Spleen (tissue), 11 donors: ENCODE data around the gene UFD1. TPM values are rescaled to one million over a fixed set of nuclear protein-coding genes. Genes with fewer than 3 reads are reported as not detected.

Experiments
- DNase-seq: peaks from one replicate; pipeline ENCODE4 v3.0.0-alpha.2; 2020
- H3K27ac ChIP-seq, 8 donors: fragments of 200-600 bp; sonication (generic) in 7 of 8; 1 replicate in 4 of 8; 2 replicates in 4 of 8; pipeline versions ENCODE4 v1.5.0 to v1.8.0; 2016 to 2021; ENCODE audit warnings: inconsistent platforms in 4 of 8, mild to moderate bottlenecking in 4 of 8, moderate library complexity in 1 of 8
- H3K27me3 ChIP-seq, 7 donors: fragments of 200-600 bp; sonication (generic) in 6 of 7; replicated peaks in 1 of 7; 1 replicate in 4 of 7; 2 replicates in 3 of 7; pipeline versions ENCODE4 v1.5.0 to v1.8.0; 2016 to 2021; ENCODE audit warnings: inconsistent platforms in 3 of 7, mild to moderate bottlenecking in 1 of 7
- H3K36me3 ChIP-seq, 6 donors: fragments of 200-600 bp; sonication (generic) in 5 of 6; 1 replicate in 4 of 6; 2 replicates in 2 of 6; pipeline versions ENCODE4 v1.5.0 to v1.8.0; 2016 to 2021; ENCODE audit warnings: inconsistent platforms in 2 of 6
- H3K4me1 ChIP-seq, 6 donors: fragments of 200-600 bp; sonication (generic) in 5 of 6; 1 replicate in 3 of 6; 2 replicates in 3 of 6; pipeline versions ENCODE4 v1.5.0 to v1.8.0; 2016 to 2021; ENCODE audit warnings: inconsistent platforms in 3 of 6
- H3K4me3 ChIP-seq, 8 donors: fragments of 200-600 bp; sonication (generic) in 7 of 8; 1 replicate in 4 of 8; 2 replicates in 4 of 8; pipeline versions ENCODE4 v1.5.0 to v1.8.0; 2016 to 2021; ENCODE audit warnings: inconsistent platforms in 4 of 8, mild to moderate bottlenecking in 4 of 8, moderate library complexity in 2 of 8
- H3K9me3 ChIP-seq, 8 donors: fragments of 200-600 bp; sonication (generic) in 7 of 8; 1 replicate in 4 of 8; 2 replicates in 4 of 8; pipeline versions ENCODE4 v1.5.0 to v1.8.0; 2016 to 2021; ENCODE audit warnings: inconsistent platforms in 4 of 8
- CTCF ChIP-seq, 11 experiments: fragments of 200-600 bp in 7 of 11; fragments of 450-650 bp in 4 of 11; sonication (generic) in 4 of 11; IDR thresholded peaks in 8 of 11; conservative IDR thresholded peaks in 3 of 11; 1 replicate in 7 of 11; 2 replicates in 4 of 11; pipeline versions ENCODE4 v1.4.0 to v1.8.0; 2016 to 2021; ENCODE audit warnings: antibody characterized with exemption in 11 of 11, inconsistent platforms in 4 of 11, mild to moderate bottlenecking in 1 of 11
- POLR2A ChIP-seq, 3 donors: fragments of 450-650 bp; IDR thresholded peaks; one replicate each; pipeline ENCODE4 v1.5.1; 2017; ENCODE audit warnings: antibody characterized with exemption in 3 of 3, mild to moderate bottlenecking in 1 of 3
- POLR2AphosphoS5 ChIP-seq, 3 donors: sonication (generic); formaldehyde crosslinking; IDR thresholded peaks; one replicate each; pipeline ENCODE4 v1.5.1; 2017; ENCODE audit warnings: antibody characterized with exemption in 3 of 3
- WGBS, 5 donors: extraction: QIAGEN DNeasy Blood & Tissue Kit in 3 of 5; methylation state at CpG; one replicate each; pipeline versions ENCODE4 v1.1.5 to v1.1.7; 2013 to 2018; 5-methylcytosine and 5-hydroxymethylcytosine counted together
- intact Hi-C: fragments of 100-400 bp; cut with DNase I; formaldehyde crosslinking; loops from one replicate; pipeline ENCODE4 v1.15.0; 2023; ENCODE audit warnings: low total_unique reads
- polyA plus RNA-seq, 3 donors: library from polyadenylated mRNA; stranded (reverse); fragments of 200-250 nt; gene quantifications; one replicate each; pipeline ENCODE4 v1.2.1, GENCODE V29; 2013
- total RNA-seq, 7 donors: library from RNA; depleted of rRNA in 3 of 7; stranded (reverse); fragments of >200 nt in 3 of 7; fragmentation: NEBNext Ultra II Directional in 4 of 7; extraction: Animal tissue kit (Norgen Biotek cat#: 25700) in 4 of 7; gene quantifications; one replicate each; pipeline versions ENCODE4 v1.1.0 to v1.2.1, GENCODE V29; 2016 to 2021
- donor health status: healthy with polysubstance abuse.
- donor health status: DM: no; HTN: no; CAD: no; lungs with moderate emphysema.
- donor health status: DM: no; HTN: no; CAD: no.
- donor health status: Bipolar disorder and iron deficiency.
- donor health status: healthy.
- donor health status: DM: no; HTN: no; CAD: no.
- donor health status: DM: yes; HTN: yes; CAD: no.

Gene UFD1
- total and polyA plus RNA-seq, 10 donors: 35.6 to 55.4 (median 42.4) TPM

DNA sequence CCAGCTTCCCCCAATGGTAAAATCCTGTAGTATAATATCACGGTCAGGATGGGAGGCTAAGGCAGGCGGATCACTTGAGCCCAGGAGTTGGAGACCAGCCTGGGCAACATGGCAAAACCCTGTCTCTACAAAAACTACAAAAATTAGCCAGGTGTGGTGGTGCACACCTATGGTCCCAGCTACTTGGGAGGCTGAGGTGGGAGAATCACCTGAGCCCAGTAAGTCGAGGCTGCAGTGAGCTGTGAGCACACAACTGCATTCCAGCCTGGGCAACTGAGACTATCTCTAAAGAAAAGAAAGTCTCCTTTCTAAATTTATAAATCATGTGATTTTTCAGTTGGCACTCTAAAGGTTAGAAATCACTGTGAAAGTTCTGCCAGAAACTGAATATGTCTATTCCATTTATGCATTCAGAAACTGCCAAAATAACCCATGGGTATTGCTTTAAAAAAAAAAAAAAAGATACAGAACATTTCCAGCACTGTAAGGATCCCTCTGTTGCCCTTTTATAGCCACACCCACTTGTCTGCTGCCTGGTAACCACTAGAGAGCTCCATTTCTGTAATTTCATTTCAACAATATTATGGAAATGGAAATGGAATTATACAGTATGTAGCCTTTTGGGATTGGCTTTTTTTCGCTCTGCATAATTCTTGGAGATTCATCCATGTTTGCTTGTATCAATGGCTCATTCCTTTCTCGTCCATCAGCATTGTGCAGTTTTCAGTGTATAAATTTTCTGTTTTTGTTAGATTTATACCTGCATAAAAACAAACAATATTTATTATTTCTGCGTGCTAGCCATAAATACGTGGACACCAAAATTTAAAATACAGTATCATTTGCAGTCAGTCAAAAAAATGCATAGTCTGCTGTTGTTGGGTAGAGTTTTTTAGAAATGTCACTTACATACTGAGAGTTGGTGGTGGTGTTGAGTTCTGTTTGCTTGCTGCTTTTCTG lies 10.2 kb upstream of the UFD1 start:
- H3K36me3 ChIP-seq: peaks cover 0 to 24% (median 0%) of the 10 kb centered on the region in 6 donors
- no peak for DNase-seq
- no peaks in the 10 kb centered on the region for H3K9me3 ChIP-seq
- intact Hi-C loops: no loop called here
- 88 to 96% (median 93%) methylated on average over 7 of the region's 7 CpGs for WGBS, 5 donors
- TF ChIP-seq POLR2A (IDR thresholded peaks at IDR 0.05) (no peak), CTCF (IDR thresholded peaks at IDR 0.05 in 8 of 11, conservative IDR thresholded peaks at IDR 0.05 in 3 of 11) (no peak), POLR2AphosphoS5 (IDR thresholded peaks at IDR 0.05) (no peak)
- H3K4me1 ChIP-seq: peaks cover 0 to 5% (median 0%) of the 10 kb centered on the region in 6 donors
- H3K4me3 ChIP-seq: no peak overlapping the region
- H3K27me3 ChIP-seq: no peaks in the 10 kb centered on the region
- H3K27ac ChIP-seq: no peak overlapping the region

DNA sequence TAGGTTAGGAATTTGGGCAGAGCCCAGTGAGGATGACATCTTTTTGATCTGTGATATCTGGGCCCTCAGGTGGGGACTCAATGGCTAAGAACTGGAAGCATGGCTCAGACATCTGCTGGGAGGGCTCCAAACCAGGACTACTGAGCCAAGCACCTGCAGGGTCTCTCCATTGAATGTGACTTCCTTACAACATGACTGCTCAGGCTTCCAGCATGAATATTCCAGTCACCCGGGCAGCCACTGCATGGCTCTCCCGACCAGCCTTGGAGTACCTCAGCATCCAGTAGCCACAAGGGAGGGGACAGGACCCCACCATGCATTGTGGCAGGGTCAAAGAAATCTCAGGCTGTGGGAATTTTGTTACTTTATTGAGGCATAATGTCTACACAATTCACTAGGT lies 9.3 kb upstream of the UFD1 start:
- intact Hi-C loops: no loop called here
- Histone ChIP-seq H3K27ac (no peak overlapping the region), H3K4me1 (peaks cover 0 to 5% (median 0%) of the 10 kb centered on the region in 6 donors), H3K36me3 (peaks cover 0 to 28% (median 0%) of the 10 kb centered on the region in 6 donors), H3K9me3 (no peaks in the 10 kb centered on the region), H3K27me3 (no peaks in the 10 kb centered on the region), H3K4me3 (no peak overlapping the region)
- DNase-seq: no peak
- WGBS, 5 donors: 88 to 100% (median 95%) methylated on average over 2 of the region's 2 CpGs
- TF ChIP-seq CTCF (IDR thresholded peaks at IDR 0.05 in 8 of 11, conservative IDR thresholded peaks at IDR 0.05 in 3 of 11): no peak
- no peak for TF ChIP-seq POLR2AphosphoS5 (IDR thresholded peaks at IDR 0.05)
- no peak for TF ChIP-seq POLR2A (IDR thresholded peaks at IDR 0.05)

DNA sequence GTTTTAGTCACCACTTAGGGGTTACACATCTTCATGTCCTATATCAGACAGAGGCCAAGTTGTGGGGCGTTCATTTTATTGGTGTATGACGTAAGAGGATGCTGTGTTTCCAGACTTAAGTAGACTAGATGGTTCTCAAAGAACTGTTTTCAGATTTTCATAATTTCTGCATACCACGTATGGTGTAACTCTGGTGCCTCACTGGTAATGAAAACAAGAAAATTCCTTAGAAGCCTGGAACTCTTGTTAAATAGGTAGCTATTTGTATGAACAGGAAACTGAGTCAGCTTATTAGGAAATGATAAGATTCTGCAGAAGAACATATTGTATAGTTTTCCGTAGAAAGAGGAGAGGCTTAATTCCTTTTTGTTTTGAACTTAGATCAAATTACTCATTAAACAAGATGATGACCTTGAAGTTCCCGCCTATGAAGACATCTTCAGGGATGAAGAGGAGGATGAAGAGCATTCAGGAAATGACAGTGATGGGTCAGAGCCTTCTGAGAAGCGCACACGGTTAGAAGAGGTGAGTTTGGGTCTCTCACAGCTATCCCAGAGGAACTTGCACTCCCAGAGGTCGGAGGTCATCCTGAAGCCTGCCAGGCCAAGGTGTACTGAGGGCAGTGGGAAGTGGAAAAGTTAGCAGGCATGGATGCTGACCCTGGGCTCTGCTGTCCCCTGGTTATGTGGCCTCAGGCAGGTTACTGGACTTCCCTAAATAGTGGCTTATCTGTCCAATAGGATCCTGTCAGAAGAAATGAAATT lies 4.7 kb upstream of the UFD1 start:
- WGBS, 5 donors: 82 to 86% (median 85%) methylated on average over 8 of the region's 8 CpGs
- intact Hi-C loops: no loop called here
- Histone ChIP-seq H3K27ac (no peak overlapping the region), H3K36me3 (peaks cover 0 to 25% (median 0%) of the 10 kb centered on the region in 6 donors), H3K27me3 (no peaks in the 10 kb centered on the region), H3K4me3 (no peak overlapping the region), H3K4me1 (peaks cover 4 to 15% (median 9%) of the 10 kb centered on the region in 6 donors), H3K9me3 (no peaks in the 10 kb centered on the region)
- DNase-seq: no peak
- TF ChIP-seq POLR2AphosphoS5 (IDR thresholded peaks at IDR 0.05): no peak
- no peak for TF ChIP-seq POLR2A (IDR thresholded peaks at IDR 0.05)

DNA sequence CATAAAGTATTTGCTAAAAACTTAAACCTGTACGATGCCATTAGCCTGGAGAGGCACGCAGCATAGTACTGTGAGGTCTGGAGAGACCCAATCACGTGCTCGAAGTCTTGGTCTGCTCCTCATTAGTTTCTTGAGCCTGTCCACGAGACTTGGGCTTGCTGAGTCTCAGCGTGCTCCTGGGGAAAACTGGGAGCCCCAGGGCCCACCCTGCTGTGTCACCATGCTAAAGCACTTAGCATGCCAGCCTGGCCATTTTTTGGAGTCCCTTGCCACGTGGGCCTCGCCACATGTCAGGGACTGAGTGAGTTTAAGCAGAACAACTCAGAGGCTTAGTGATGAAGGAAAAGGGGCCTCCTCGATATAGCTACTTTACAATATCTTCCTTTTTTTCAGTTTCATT lies 3.3 kb upstream of the UFD1 start:
- TF ChIP-seq POLR2A (IDR thresholded peaks at IDR 0.05) (no peak), CTCF (IDR thresholded peaks at IDR 0.05 in 8 of 11, conservative IDR thresholded peaks at IDR 0.05 in 3 of 11) (no peak), POLR2AphosphoS5 (IDR thresholded peaks at IDR 0.05) (no peak)
- H3K4me1 ChIP-seq: peaks cover 8 to 28% (median 21%) of the 10 kb centered on the region in 6 donors
- WGBS, 5 donors: 92 to 95% (median 93%) methylated on average over 9 of the region's 9 CpGs
- H3K27ac ChIP-seq: no peak overlapping the region
- no peak for DNase-seq
- no peak overlapping the region for H3K4me3 ChIP-seq
- no peaks in the 10 kb centered on the region for H3K9me3 ChIP-seq
- H3K36me3 ChIP-seq: peaks cover 0 to 23% (median 0%) of the 10 kb centered on the region in 6 donors
- intact Hi-C loops: no loop called here
- H3K27me3 ChIP-seq: no peaks in the 10 kb centered on the region
